Non-pigmented ciliary epithelial cell (primary cell): ENCODE measurements around the gene LPCAT4.
"Not testable (repeated sequence)": the region's sequence is repeated elsewhere in the genome, so short reads cannot be mapped to it uniquely, and the experiment has no call there.

ENCODE experiments used
- DNase-seq: peaks from one replicate; pipeline ENCODE4 v3.0.0-alpha.2; 2010; ENCODE audit warnings: low read depth

The LPCAT4 gene

GRCh38 chr15:34362047-34362773 lies 4.8 kb downstream of the LPCAT4 start:
- no peak for DNase-seq

GRCh38 chr15:34361278-34361677 lies 5.7 kb downstream of the LPCAT4 start:
- DNase-seq = no peak

GRCh38 chr15:34360298-34360697 lies 6.7 kb downstream of the LPCAT4 start:
- DNase-seq = no peak

GRCh38 chr15:34359416-34359815 lies 7.6 kb downstream of the LPCAT4 start:
- no peak for DNase-seq

GRCh38 chr15:34358948-34359347 lies 8.0 kb downstream of the LPCAT4 start:
- no peak for DNase-seq

- no peak for DNase-seq
These were observed 8.6 kb downstream of the LPCAT4 start for GRCh38 chr15:34358367-34358766.

GRCh38 chr15:34357653-34358052 lies 9.3 kb downstream of the LPCAT4 start:
- no peak for DNase-seq

GRCh38 chr15:34355241-34355640 lies 11.8 kb downstream of the LPCAT4 start:
- no peak for DNase-seq

GRCh38 chr15:34354286-34354685 lies 12.7 kb downstream of the LPCAT4 start:
- DNase-seq = no peak

- no peak for DNase-seq
These were observed 13.4 kb downstream of the LPCAT4 start for GRCh38 chr15:34353627-34354026.

- DNase-seq = not testable (repeated sequence)
These were observed 14.0 kb downstream of the LPCAT4 start for GRCh38 chr15:34352996-34353395.

GRCh38 chr15:34349769-34350168 lies 17.2 kb downstream of the LPCAT4 start:
- DNase-seq = no peak

- DNase-seq = no peak
These were observed 18.2 kb downstream of the LPCAT4 start for GRCh38 chr15:34348735-34349300.

GRCh38 chr15:34347951-34348638 lies 18.9 kb downstream of the LPCAT4 start:
- DNase-seq = no peak

GRCh38 chr15:34342737-34343575 lies 24.0 kb downstream of the LPCAT4 start, which contains the start of the genes NOP10 and NUTM1:
TSS of gene NOP10 (minus strand) at chr15:34343136. CDS start at chr15:34343073, 63 bp downstream.
TSS of gene NUTM1 (plus strand) at chr15:34343315. CDS start at chr15:34343697, 382 bp downstream.
- peak; percentile 70 for DNase-seq

- DNase-seq = not testable (repeated sequence)
These were observed 24.7 kb downstream of the LPCAT4 start for GRCh38 chr15:34342213-34342736.

- no peak for DNase-seq
These were observed 25.4 kb downstream of the LPCAT4 start for GRCh38 chr15:34341381-34342212.

GRCh38 chr15:34339946-34340345 lies 27.1 kb downstream of the LPCAT4 start:
- DNase-seq = no peak

- no peak for DNase-seq
These were observed 28.6 kb downstream of the LPCAT4 start for GRCh38 chr15:34338347-34338746.

- peak; percentile 76 for DNase-seq
These were observed 29.3 kb downstream of the LPCAT4 start, which contains the start of gene SLC12A6 for GRCh38 chr15:34337557-34338306. TSS of gene SLC12A6 (minus strand) at chr15:34337781. CDS start at chr15:34336680, 1,101 bp downstream.
